Epithelial cell of esophagus (primary cell): ENCODE results near the gene DNAJC11.
"Not testable (repeated sequence)": the region's sequence is repeated elsewhere in the genome, so short reads cannot be mapped to it uniquely, and the experiment has no call there.

Source experiments
- DNase-seq: peaks from one replicate; pipeline ENCODE4 v3.0.0; 2010; ENCODE audit warnings: low read depth
- H3K4me3 ChIP-seq: 2 replicates; pipeline ENCODE4 v1.5.1; 2011; ENCODE audit warnings: mild to moderate bottlenecking, low read length, control low read depth
- CTCF ChIP-seq: IDR thresholded peaks from 2 replicates; pipeline ENCODE4 v1.5.1; 2011; ENCODE audit warnings: low read depth, mild to moderate bottlenecking, low read length, control low read depth, inconsistent platforms; ENCODE audit not compliant: insufficient read depth; ENCODE audit errors: missing control alignments

The DNAJC11 gene

GRCh38 chr1:6603238-6603914 lies 98.2 kb downstream of the DNAJC11 start:
- H3K4me3 ChIP-seq: peak overlapping the region; percentile 47
- no peak for TF ChIP-seq CTCF
- DNase-seq: peak; percentile 71

- H3K4me3 ChIP-seq: peak within 1 kb of the TSS; percentile 95
- peak; percentile 91 for DNase-seq
- no peak for TF ChIP-seq CTCF
These were observed 98.9 kb downstream of the DNAJC11 start, which contains the start of gene KLHL21 for GRCh38 chr1:6602669-6603237. Gene KLHL21 (minus strand): TSS chr1:6602869. CDS start chr1:6602817, 52 bp downstream.

- no peak for TF ChIP-seq CTCF
- peak overlapping the region; percentile 95 for H3K4me3 ChIP-seq
- DNase-seq: peak; percentile 52
These were observed 99.5 kb downstream of the DNAJC11 start for GRCh38 chr1:6601923-6602668.

GRCh38 chr1:6601049-6601922 lies 100.3 kb downstream of the DNAJC11 start:
- peak overlapping the region; percentile 95 for H3K4me3 ChIP-seq
- DNase-seq: peak; percentile 99
- TF ChIP-seq CTCF: no peak

- peak; percentile 42 for DNase-seq
- TF ChIP-seq CTCF: no peak
- H3K4me3 ChIP-seq: peak overlapping the region; percentile 95
These were observed 101.1 kb downstream of the DNAJC11 start for GRCh38 chr1:6600410-6601048.

GRCh38 chr1:6599991-6600390 lies 101.6 kb downstream of the DNAJC11 start:
- DNase-seq: not testable (repeated sequence)
- peak overlapping the region; percentile 95 for H3K4me3 ChIP-seq
